Neuronal stem cell (in vitro differentiated cells): ENCODE results near the gene CHCHD4. TPM values are rescaled to one million over a fixed set of nuclear protein-coding genes. Genes with fewer than 3 reads are reported as not detected.

Source experiments
- DNase-seq: peaks from one replicate; pipeline ENCODE4 v3.0.0-alpha.2; 2013; ENCODE audit warnings: low spot score
- H2AFZ ChIP-seq: one replicate; pipeline ENCODE4 v1.6.1; 2013; ENCODE audit warnings: mild to moderate bottlenecking, low read length, inconsistent platforms
- H2AK5ac ChIP-seq: 2 replicates; pipeline ENCODE4 v1.6.1; 2013; ENCODE audit warnings: low read depth, mild to moderate bottlenecking, inconsistent platforms, low read length, moderate library complexity, mixed read lengths
- H2BK120ac ChIP-seq: 2 replicates; pipeline ENCODE4 v1.6.1; 2013; ENCODE audit warnings: low read depth, mild to moderate bottlenecking, inconsistent platforms, low read length, moderate library complexity, mixed read lengths
- H2BK12ac ChIP-seq: one replicate; pipeline ENCODE4 v1.6.1; 2013; ENCODE audit warnings: low read length, inconsistent platforms
- H2BK15ac ChIP-seq: 2 replicates; pipeline ENCODE4 v1.6.1; 2013; ENCODE audit warnings: mild to moderate bottlenecking, low read length, inconsistent platforms, mixed read lengths
- H2BK5ac ChIP-seq: one replicate; pipeline ENCODE4 v1.6.1; 2013; ENCODE audit warnings: inconsistent platforms, mild to moderate bottlenecking, low read length, moderate library complexity
- H3K14ac ChIP-seq: one replicate; pipeline ENCODE4 v1.6.1; 2013; ENCODE audit warnings: low read length, inconsistent platforms
- H3K18ac ChIP-seq: 2 replicates; pipeline ENCODE4 v1.6.1; 2013; ENCODE audit warnings: low read length, inconsistent platforms
- H3K23ac ChIP-seq: 2 replicates; pipeline ENCODE4 v1.6.1; 2013; ENCODE audit warnings: low read depth, mild to moderate bottlenecking, mixed read lengths, low read length, inconsistent platforms; ENCODE audit not compliant: poor library complexity
- H3K27ac ChIP-seq: replicated peaks from 3 replicates; pipeline ENCODE4 v1.5.1; 2013; ENCODE audit warnings: low read length, inconsistent platforms
- H3K27me3 ChIP-seq, 3 experiments: 2 replicates each; pipeline ENCODE4 v1.6.1; 2013; ENCODE audit warnings: low read length in 3 of 3, mild to moderate bottlenecking in 2 of 3, inconsistent platforms in 1 of 3, low read depth in 1 of 3, mixed read lengths in 1 of 3, moderate library complexity in 1 of 3; ENCODE audit not compliant: control insufficient read depth in 3 of 3, insufficient read depth in 3 of 3
- H3K36me3 ChIP-seq, 2 donors: replicated peaks in 1 of 2; 2 replicates each; pipeline ENCODE4 v1.6.1; 2013; ENCODE audit warnings: low read length in 2 of 2; ENCODE audit not compliant: control insufficient read depth in 2 of 2, insufficient read depth in 2 of 2
- H3K4ac ChIP-seq: 2 replicates; pipeline ENCODE4 v1.6.1; 2013; ENCODE audit warnings: inconsistent platforms, mild to moderate bottlenecking, low read length, moderate library complexity
- H3K4me1 ChIP-seq, 2 donors: 1 replicate in 1 of 2; 2 replicates in 1 of 2; pipeline ENCODE4 v1.6.1; 2013; ENCODE audit warnings: low read length in 2 of 2, low read depth in 1 of 2; ENCODE audit not compliant: control insufficient read depth in 2 of 2, insufficient read depth in 1 of 2
- H3K4me2 ChIP-seq: one replicate; pipeline ENCODE4 v1.6.1; 2013; ENCODE audit warnings: mild to moderate bottlenecking, low read length, inconsistent platforms; ENCODE audit not compliant: insufficient read depth, poor library complexity, severe bottlenecking
- H3K4me3 ChIP-seq, 2 donors: 2 replicates each; pipeline ENCODE4 v1.5.1; 2013; ENCODE audit warnings: low read length in 2 of 2, mild to moderate bottlenecking in 2 of 2, inconsistent platforms in 1 of 2, moderate library complexity in 1 of 2
- H3K79me1 ChIP-seq: one replicate; pipeline ENCODE4 v1.6.1; 2013; ENCODE audit warnings: low read depth, mild to moderate bottlenecking, inconsistent platforms, low read length, moderate library complexity
- H3K9ac ChIP-seq: one replicate; pipeline ENCODE4 v1.6.1; 2013; ENCODE audit warnings: mild to moderate bottlenecking, low read depth, low read length, inconsistent platforms; ENCODE audit not compliant: poor library complexity
- H3K9me3 ChIP-seq, 2 donors: replicated peaks in 1 of 2; 2 replicates each; pipeline versions ENCODE3 to v1.6.1; 2013; ENCODE audit warnings: low read length in 2 of 2, mild to moderate bottlenecking in 2 of 2, inconsistent platforms in 1 of 2, low read depth in 1 of 2, mixed read lengths in 1 of 2, moderate library complexity in 1 of 2; ENCODE audit not compliant: control insufficient read depth in 2 of 2, insufficient read depth in 1 of 2
- H4K8ac ChIP-seq: one replicate; pipeline ENCODE4 v1.6.1; 2013; ENCODE audit warnings: low read depth, mild to moderate bottlenecking, inconsistent platforms, low read length, moderate library complexity
- H4K91ac ChIP-seq: one replicate; pipeline ENCODE4 v1.6.1; 2013; ENCODE audit warnings: low read length, low read depth, mild to moderate bottlenecking, inconsistent platforms; ENCODE audit not compliant: poor library complexity
- WGBS, 2 donors: extraction: QIAGEN DNeasy Blood & Tissue Kit; methylation state at CpG; one replicate each; pipeline ENCODE4 v1.1.7; 2013; ENCODE audit warnings: missing lambda C conversion rate in 2 of 2, mixed read lengths in 1 of 2; ENCODE audit not compliant: insufficient read length in 2 of 2, insufficient replicate concordance in 1 of 2; ENCODE audit errors: extremely low coverage in 2 of 2; 5-methylcytosine and 5-hydroxymethylcytosine counted together
- polyA plus RNA-seq, 2 experiments: library from polyadenylated mRNA; stranded (reverse); fragments of 200-250 nt; gene quantifications; one replicate each; pipeline ENCODE4 v1.2.3, GENCODE V29; 2013

The CHCHD4 gene
- 11.8 TPM for polyA plus RNA-seq (2013, experiment 1 of 2)
- 11.6 TPM for polyA plus RNA-seq (2013, experiment 2 of 2)

DNA sequence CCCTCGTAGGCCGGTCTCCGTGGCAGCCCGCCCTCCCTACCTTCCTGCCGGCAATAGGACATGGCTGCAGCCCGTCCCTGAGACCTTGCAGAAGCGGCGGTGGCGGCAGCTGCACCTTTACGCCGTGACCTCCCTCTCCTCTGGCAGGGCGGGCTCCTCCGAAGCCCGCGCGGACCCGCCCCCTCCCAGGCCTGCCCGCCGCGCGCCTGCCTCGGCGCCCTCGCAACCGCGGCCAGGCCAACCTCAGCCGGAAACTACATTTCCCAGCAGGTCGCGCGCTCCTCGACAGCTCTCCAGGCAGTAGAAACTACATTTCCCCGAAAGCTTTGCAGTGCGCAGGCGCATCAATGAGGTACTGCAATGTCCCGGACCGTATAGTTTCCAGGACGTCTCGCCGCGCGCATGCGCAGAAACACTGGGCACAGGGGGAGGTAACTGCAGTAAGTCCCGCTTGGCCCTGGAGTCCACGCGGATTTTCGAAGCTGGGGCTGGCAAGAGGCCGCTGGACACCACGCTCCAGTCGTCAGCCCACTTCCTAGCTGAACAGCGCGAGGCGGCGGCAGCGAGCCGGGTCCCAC is at the start of gene CHCHD4, which contains the start of gene TMEM43:
TSS of gene CHCHD4 (minus strand) at position 256 of the 578 bp plus-strand sequence. CDS start at position 62, 194 bp downstream.
TSS of gene TMEM43 (plus strand) at position 438 of the 578 bp plus-strand sequence. CDS start 142 bp downstream, outside the sequence.
- peak; percentile 99 for DNase-seq
- no peak within 1 kb of the TSS for H4K91ac ChIP-seq
- H4K8ac ChIP-seq: no peak within 1 kb of the TSS
- H3K4me1 ChIP-seq: peaks cover 7 to 12% of the 10 kb centered on the region in 2 donors
- no peak within 1 kb of the TSS for H2BK15ac ChIP-seq
- H3K4me3 ChIP-seq: peak within 1 kb of the TSS; percentile 88 to 90
- H3K14ac ChIP-seq: no peak within 1 kb of the TSS
- H2AFZ ChIP-seq: peak within 1 kb of the TSS; percentile 99
- peaks cover 6 to 51% of the 10 kb centered on the region in 2 donors for H3K36me3 ChIP-seq
- H3K23ac ChIP-seq: peak within 1 kb of the TSS; percentile 82
- no CpG with 5 or more reads among the region's 55 CpGs for WGBS, 2 donors
- H2BK120ac ChIP-seq: no peak within 1 kb of the TSS
- peak within 1 kb of the TSS; percentile 92 for H3K18ac ChIP-seq
- H3K9me3 ChIP-seq: peaks cover 0 to 10% of the 10 kb centered on the region in 2 donors
- H3K27me3 ChIP-seq: no peaks in the 10 kb centered on the region
- H2BK12ac ChIP-seq: no peak within 1 kb of the TSS
- H3K27ac ChIP-seq: peak within 1 kb of the TSS; percentile 43
- no peak within 1 kb of the TSS for H3K4ac ChIP-seq
- peak within 1 kb of the TSS; percentile 59 for H2AK5ac ChIP-seq
- peak within 1 kb of the TSS; percentile 16 for H2BK5ac ChIP-seq
- peak within 1 kb of the TSS; percentile 86 for H3K9ac ChIP-seq
- H3K79me1 ChIP-seq: peaks cover 2% of the 10 kb centered on the region
- peak within 1 kb of the TSS; percentile 80 for H3K4me2 ChIP-seq

DNA sequence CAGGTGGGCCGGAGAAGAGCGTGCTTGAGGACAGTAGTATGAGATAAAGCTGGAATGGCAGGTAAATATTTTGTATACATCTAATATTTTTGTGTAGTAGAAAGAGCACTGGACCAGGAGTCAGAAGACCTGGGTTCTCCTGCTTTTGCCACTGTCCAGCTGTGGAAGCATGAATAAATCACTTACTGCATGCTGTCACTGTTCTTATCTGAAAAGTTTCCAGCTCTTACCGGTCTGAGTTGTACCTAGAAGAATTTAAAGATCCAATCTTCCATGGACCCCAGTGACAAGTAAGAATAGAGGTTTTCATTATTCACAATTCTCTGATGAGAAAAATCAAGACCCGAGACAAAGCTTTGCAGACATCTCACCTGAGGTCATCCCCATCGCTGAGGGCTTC is 47.8 kb upstream of the CHCHD4 start:
- Histone ChIP-seq H3K9me3 (no peaks in the 10 kb centered on the region), H3K18ac (no peak overlapping the region), H3K14ac (no peak overlapping the region), H2BK15ac (no peak overlapping the region), H2BK12ac (no peak overlapping the region), H3K4me3 (no peak overlapping the region), H2AFZ (no peak overlapping the region), H2AK5ac (no peak overlapping the region), H3K9ac (no peak overlapping the region), H3K27me3 (no peaks in the 10 kb centered on the region), H3K23ac (no peak overlapping the region), H3K36me3 (peaks cover 31 to 69% of the 10 kb centered on the region in 2 donors), H3K4ac (no peak overlapping the region), H2BK120ac (no peak overlapping the region), H3K4me1 (peaks cover 2 to 7% of the 10 kb centered on the region in 2 donors), H4K8ac (no peak overlapping the region), H2BK5ac (no peak overlapping the region), H3K4me2 (no peak overlapping the region), H4K91ac (no peak overlapping the region), H3K79me1 (no peaks in the 10 kb centered on the region), H3K27ac (no peak overlapping the region)
- no CpG with 5 or more reads among the region's 5 CpGs for WGBS, 2 donors
- DNase-seq: no peak

DNA sequence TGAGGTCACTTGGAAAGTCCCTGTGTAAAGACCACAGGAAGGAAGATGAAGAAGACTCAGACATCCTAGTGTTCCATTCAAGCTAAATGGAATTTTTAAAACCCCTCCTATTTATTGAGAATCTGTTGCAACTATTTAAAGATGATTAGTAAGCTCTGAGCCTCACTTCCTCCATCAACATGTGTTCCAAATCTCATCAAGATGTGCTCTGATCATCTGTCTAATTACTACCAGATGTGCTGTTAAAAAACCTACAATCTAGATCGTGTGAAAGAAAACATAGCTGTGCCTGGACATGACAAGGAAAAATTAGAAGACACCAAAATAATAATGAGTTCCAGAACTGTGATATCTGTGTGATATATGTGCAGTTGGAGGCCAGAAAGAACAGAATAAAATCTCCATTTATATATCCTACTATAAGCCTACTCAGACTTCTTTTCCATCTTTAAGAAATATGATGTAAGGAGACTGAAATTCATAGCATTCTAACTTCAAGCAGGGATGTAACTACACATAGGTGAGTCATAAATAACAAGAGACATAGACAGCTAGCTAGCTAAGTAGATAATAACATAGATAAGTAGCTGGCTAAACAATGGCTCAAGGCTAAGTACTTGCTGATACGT is 46.0 kb upstream of the CHCHD4 start:
- no peaks in the 10 kb centered on the region for H3K9me3 ChIP-seq
- H2AK5ac ChIP-seq: no peak overlapping the region
- no peaks in the 10 kb centered on the region for H3K27me3 ChIP-seq
- DNase-seq: no peak
- H2BK120ac ChIP-seq: no peak overlapping the region
- H3K18ac ChIP-seq: no peak overlapping the region
- no peaks in the 10 kb centered on the region for H3K79me1 ChIP-seq
- H3K4me1 ChIP-seq: peaks cover 0 to 4% of the 10 kb centered on the region in 2 donors
- WGBS, 2 donors: no CpG with 5 or more reads among the region's 2 CpGs
- H3K36me3 ChIP-seq: peaks cover 40 to 79% of the 10 kb centered on the region in 2 donors
- H3K27ac ChIP-seq: no peak overlapping the region
- H4K8ac ChIP-seq: no peak overlapping the region
- H3K9ac ChIP-seq: no peak overlapping the region
- no peak overlapping the region for H3K4me3 ChIP-seq
- H3K23ac ChIP-seq: no peak overlapping the region
- H2BK12ac ChIP-seq: no peak overlapping the region
- H4K91ac ChIP-seq: no peak overlapping the region
- no peak overlapping the region for H3K4ac ChIP-seq
- no peak overlapping the region for H3K4me2 ChIP-seq
- no peak overlapping the region for H2BK5ac ChIP-seq
- no peak overlapping the region for H3K14ac ChIP-seq
- H2AFZ ChIP-seq: no peak overlapping the region
- no peak overlapping the region for H2BK15ac ChIP-seq

DNA sequence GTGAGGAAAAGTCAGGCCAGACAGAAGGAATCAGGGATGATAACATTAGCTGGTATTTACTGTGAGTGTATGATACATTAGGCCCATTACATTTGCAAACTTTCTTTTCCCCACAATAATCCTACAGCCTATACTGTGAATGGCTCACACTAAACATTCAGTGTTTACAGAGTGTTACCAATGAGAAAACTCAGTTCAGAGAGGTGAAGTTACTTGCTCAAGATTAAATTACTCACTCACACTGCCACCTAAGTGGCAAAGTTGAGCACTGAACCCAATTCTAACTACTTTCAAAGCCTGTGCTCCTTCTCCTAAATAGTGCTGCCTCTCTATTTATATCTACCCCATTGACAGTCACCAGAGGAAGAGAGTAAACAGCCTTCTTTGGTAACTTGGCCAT is 45.2 kb upstream of the CHCHD4 start:
- no peak overlapping the region for H2BK5ac ChIP-seq
- no peak for DNase-seq
- no peak overlapping the region for H3K18ac ChIP-seq
- no peak overlapping the region for H3K14ac ChIP-seq
- H2AFZ ChIP-seq: no peak overlapping the region
- no peak overlapping the region for H3K4ac ChIP-seq
- no peak overlapping the region for H2BK120ac ChIP-seq
- H2BK12ac ChIP-seq: no peak overlapping the region
- peaks cover 0 to under 1% of the 10 kb centered on the region in 2 donors for H3K4me1 ChIP-seq
- no peak overlapping the region for H3K4me3 ChIP-seq
- no peak overlapping the region for H4K8ac ChIP-seq
- H2AK5ac ChIP-seq: no peak overlapping the region
- no peak overlapping the region for H3K27ac ChIP-seq
- no peak overlapping the region for H2BK15ac ChIP-seq
- no peak overlapping the region for H4K91ac ChIP-seq
- no peaks in the 10 kb centered on the region for H3K27me3 ChIP-seq
- H3K9me3 ChIP-seq: no peaks in the 10 kb centered on the region
- peaks cover 46 to 87% of the 10 kb centered on the region in 2 donors for H3K36me3 ChIP-seq
- no peak overlapping the region for H3K23ac ChIP-seq
- H3K9ac ChIP-seq: no peak overlapping the region
- H3K79me1 ChIP-seq: no peaks in the 10 kb centered on the region
- H3K4me2 ChIP-seq: no peak overlapping the region
